Middle frontal gyrus (tissue), 1 donor: ENCODE data around the gene TLCD3A.

Experiments used
- DNase-seq: peaks from one replicate; pipeline ENCODE4 v3.0.0-alpha.2; 2015; ENCODE audit warnings: low spot score; ENCODE audit errors: extremely low spot score

Gene TLCD3A

DNA sequence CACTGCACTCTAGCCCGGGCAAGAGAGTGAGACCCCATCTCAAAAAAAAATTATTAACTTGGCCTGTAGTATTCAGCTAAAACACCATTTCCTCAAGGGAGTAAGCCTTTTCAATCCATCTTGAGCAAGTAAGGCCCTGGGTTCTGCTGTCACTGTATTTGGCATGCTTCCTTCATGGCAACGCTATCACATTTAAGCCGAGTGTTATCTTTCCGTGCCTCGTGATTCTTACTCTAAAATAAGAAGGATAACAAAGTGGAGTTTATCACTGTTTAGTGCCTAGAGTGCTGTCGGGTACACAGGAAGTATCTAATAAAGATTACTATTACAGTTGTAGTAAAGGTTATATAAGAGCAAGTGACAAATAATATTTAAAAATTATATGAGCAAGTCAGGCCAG, 26.5 kb upstream of the TLCD3A start:
- no peak for DNase-seq

DNA sequence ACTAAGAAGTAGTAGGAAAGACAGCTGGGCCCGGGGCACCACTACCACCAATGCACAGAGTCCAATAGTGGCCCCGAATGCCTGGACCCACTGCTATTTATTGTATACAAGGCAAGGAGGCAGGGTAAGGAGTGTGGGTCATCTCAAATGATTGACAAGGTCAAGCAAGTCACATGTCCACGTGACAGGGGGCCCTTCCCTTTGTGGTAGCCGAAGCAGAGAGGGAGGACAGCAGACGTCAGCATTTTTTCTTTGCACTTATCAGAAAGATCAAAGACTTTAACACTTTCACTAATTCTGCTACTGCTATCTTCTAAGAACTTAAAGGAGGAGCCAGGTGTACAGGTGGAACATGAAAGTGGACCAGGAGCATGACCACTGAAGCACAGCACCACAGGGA, 24.3 kb upstream of the TLCD3A start:
- no peak for DNase-seq

- no peak for DNase-seq
These were observed 14.3 kb upstream of the TLCD3A start for GRCh38 chr17:718075-718474.

DNA sequence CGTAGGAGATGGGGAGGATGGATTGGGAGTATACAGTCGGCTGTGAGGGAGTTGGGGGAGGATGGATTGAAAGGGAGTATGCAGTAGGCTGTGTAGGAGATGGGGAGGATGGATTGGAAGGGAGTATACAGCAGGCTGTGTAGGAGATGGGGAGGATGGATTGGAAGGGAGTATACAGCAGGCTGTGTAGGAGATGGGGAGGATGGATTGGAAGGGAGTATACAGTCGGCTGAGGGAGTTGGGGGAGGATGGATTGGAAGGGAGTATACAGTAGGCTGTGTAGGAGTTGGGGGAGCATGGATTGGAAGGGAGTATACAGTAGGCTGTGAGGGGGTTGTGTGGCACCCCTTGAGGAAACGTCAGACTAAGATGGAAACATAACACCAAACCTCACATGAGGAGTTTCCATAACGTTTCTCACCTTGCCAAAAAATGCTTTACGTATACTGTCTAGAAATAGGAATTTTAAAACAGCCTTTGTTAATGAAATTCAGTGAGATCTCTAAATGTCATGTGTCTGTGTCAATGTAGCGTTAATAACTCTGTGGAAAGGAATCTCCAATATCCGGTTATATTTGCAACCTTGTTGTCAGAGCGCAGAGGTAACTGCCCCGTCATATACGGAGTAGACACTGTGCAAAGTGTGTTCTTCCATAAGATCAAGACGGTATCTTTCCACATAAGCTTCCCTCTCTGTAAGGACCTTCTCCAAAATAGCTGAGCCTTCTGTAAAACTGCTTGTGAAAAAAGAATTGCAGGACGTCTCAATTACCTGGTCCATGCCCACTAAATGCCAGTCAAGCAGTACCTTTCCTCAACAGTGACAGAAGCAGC, 11.5 kb upstream of the TLCD3A start:
- no peak for DNase-seq

GRCh38 chr17:721540-721937, 10.9 kb upstream of the TLCD3A start:
- DNase-seq, result no peak

DNA sequence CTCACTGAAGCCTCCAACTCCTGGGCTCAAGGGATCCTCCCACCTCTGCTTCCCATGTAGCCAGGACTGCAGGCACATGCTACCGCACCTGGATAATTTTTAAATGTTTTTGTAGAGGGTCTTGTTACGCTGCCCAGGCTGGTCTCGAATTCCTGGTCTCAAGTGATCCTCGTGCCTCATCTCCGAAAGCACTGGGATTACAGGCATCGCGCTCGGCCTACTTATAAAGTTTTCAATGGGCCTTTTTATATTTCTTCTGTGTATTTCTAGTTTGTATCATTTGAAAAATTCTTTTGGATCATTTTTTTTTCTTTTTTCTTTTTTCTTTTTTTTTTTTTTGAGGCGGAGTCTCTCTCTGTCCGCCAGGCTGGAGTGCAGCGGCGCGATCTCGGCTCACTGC, 7.3 kb upstream of the TLCD3A start:
- no peak for DNase-seq

- DNase-seq, result no peak
These were observed 6.7 kb upstream of the TLCD3A start for GRCh38 chr17:725746-726145.

- DNase-seq, result no peak
These were observed 6.0 kb upstream of the TLCD3A start for GRCh38 chr17:726271-726919.

- DNase-seq, result no peak
These were observed 3.5 kb upstream of the TLCD3A start for GRCh38 chr17:728911-729310.

- DNase-seq, result no peak
These were observed 741 bp upstream of the TLCD3A start for GRCh38 chr17:731644-732066.

GRCh38 chr17:732902-733720, 715 bp downstream of the TLCD3A start:
- no peak for DNase-seq

- no peak for DNase-seq
These were observed 1.3 kb downstream of the TLCD3A start for GRCh38 chr17:733743-734142.

GRCh38 chr17:737561-738113, 5.2 kb downstream of the TLCD3A start:
- no peak for DNase-seq

DNA sequence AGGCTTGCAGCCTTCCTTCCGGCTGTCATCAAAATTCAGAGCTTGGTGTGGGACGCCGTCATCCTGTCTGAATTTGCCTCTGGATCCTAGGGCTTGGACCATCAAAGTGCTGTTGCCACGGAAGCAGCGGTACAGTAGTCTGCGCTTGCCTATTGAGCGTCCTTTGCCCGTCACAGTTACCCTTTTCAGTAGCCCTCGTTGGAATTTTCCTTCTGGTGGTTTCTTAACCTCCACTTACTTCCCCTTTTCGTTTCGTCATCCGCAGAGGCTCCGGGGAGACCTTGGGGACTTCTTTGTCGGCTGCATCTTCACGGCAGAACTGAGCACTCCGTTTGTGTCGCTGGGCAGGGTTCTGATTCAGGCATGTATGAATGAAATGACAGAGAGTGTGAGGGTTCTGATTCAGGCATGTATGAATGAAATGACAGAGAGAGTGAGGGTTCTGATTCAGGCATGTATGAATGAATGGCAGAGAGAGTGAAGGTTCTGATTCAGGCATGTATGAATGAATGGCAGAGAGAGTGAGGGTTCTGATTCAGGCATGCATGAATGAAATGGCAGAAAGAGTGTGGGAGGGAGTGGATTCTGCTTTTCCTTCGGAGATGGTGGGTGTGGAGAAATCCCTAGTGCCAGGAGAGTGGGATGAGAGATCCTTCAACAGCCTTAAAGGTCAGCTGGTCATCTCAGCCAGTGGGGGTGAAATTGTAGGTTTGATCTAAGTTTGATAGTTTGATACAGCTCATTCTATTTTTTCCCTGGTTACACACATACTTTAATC, 8.0 kb downstream of the TLCD3A start:
- DNase-seq, result no peak

GRCh38 chr17:742147-742793, 9.9 kb downstream of the TLCD3A start:
- DNase-seq, result no peak

DNA sequence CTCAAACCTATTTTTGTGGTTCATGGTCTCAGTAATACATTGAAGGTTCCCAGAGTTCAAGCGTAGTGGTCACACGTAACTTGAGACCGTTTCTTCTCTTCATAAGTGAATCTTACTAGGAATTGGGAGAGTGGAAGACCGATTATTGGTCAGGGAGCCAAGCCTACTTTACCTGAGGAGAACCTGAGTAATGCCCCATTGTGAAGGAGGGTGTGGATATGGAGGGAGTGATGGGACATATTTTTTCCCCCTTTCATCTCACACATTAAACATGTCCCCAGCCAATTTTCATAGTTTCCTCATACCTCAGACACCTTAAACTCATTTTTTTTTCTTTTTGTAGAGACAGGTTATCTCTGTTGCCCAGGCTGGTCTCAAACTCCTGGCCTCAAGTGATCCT, 10.7 kb downstream of the TLCD3A start:
- DNase-seq, result no peak

DNA sequence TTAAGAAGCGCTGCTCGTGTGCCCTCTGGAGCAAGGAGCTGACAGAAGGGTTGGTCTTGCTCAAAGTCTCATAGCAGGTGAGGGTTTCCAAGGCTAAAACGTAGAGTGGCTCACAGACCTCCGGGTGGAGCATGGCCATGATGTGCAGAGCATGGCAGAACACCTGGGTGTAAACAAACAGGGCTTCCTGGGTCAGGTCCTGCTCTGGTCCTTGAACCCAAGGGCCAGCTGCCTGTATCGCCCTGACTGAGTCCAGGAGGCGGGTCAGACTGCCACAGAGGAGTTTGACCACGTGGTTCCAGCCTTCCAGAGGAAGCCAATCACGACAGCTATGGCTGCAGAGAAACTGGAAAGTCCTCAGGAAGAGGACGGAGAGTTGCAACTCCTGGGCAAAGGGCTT, 12.5 kb downstream of the TLCD3A start:
- no peak for DNase-seq

DNA sequence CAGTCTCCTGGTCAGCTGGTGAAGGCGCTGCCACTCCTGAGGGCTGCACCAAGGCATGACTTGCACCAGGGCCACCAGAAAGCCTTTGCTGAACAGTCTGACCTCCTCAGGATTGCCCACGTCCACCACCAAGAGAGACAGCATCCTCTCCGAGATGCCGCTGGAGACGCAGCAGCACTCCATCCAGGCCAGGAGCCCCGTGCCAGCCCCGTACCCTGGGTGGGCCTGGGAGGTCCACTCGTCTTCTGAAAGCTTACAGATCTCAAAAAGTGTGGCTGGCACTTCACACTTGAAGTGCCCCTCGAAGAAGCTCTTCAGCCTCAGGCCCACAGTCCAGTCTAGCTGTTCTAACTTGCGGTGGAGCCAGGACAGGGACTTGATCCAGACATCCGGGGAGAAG, 13.0 kb downstream of the TLCD3A start:
- DNase-seq, result no peak

DNA sequence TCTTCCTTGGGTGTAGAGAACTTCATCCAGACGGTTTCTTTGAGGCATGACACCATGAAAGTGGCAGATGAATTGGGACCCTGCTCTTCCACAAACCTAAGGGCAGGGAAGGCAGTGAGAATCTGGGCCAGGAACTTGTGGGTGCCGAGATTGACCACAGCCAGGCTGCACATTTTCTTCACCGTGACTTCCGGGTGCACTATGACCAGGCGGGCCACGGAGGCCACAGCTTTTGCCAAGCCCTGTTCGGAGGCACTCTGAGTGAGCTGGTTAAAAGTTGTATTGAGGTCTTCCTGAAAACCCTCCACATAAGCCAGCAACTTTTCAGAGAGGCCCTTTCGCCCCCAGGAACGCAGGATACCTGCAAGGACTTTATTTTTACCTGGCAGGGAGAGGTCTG, 13.8 kb downstream of the TLCD3A start:
- no peak for DNase-seq

- DNase-seq, result no peak
These were observed 14.6 kb downstream of the TLCD3A start for GRCh38 chr17:746783-747629.
